NCI-H1694 treated with DMSO at 0.1 percent for 48 hours (cell line): ENCODE measurements around the gene ZNF398.
"Not testable (repeated sequence)": the region's sequence is repeated elsewhere in the genome, so short reads cannot be mapped to it uniquely, and the experiment has no call there.

ENCODE experiments used
- DNase-seq: peaks from one replicate; lab custom pipeline; 2025; lab: John Stamatoyannopoulos, UW

Gene ZNF398

GRCh38 chr7:149197675-149198074 lies 50.4 kb downstream of the ZNF398 start:
- DNase-seq: no peak

GRCh38 chr7:149198161-149198816 lies 51.0 kb downstream of the ZNF398 start:
- DNase-seq: no peak

DNA sequence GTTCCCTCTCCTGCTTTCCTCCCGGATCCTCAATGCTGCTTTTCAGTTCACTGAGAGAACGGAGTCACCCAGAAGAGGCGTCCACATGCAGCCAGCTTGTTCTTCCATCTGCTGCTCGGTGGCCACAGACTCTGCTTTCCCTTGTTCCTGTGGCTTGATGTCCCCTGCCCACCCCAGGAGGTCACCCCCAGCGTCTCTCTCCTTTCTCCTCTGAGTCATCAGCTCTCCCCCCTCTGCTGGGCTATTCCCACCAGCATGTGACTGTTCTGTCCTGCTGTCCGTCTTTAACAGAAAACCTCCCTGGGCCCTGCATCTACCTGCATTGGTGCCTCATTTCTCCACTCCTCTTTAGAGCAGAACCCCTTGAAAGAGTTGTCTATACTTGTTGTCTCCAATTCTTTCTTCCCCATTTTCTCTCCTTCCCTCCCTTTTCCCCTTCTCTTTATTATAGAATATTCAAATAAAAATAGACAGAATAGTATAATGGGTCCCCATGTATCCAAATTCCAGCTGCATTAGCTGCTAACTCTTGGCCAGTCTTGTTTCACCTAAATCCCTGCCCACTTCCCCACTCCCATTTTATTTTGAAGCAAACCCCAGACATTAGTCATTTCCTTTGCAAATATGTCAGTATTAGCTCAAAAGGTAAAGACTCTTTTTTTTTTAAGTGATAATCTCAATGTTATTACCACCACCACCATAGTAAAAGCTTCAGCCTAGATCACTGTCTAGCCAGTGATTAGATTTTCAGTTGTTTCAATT lies 52.2 kb downstream of the ZNF398 start:
- DNase-seq: no peak

GRCh38 chr7:149202831-149203231 lies 55.6 kb downstream of the ZNF398 start:
- DNase-seq: no peak

GRCh38 chr7:149205690-149206381 lies 58.6 kb downstream of the ZNF398 start:
- DNase-seq: no peak

DNA sequence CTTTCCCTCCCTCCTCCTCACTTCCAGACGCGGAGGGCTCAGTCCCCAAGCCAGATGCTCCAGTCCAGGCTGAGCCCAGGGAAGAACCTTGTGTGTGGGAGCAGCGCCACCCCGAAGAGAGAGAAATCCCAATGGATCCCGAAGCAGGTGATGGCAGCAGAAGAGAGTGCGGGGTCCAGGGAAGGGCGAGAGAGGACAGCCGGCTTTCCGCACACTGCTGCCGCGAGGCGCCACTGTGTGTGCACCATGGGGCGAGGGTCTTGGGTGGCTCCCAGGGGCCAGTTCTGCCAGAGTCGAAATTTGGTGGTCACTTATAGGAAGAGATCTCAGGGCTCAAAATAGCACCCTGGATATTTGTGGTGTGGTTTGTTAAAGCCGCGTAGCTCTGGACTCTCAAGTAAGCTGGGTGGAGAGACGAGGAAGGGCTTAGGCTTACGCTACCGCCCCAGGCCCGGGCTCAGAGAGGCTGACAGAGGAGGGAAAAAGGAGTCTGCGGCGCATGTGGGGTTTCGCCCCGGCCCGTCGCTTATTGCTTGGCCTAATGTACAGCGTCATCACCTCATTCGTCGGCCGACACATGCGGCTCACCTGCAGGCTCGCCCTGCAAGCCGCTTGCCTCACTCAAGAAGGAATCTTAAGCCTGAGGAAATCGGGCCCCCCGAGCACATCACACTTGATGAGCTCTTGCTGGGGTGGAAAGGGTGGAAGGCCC lies 60.2 kb downstream of the ZNF398 start:
- no peak for DNase-seq

- peak; percentile 20 for DNase-seq
Measured at GRCh38 chr7:149209518-149210269, 62.4 kb downstream of the ZNF398 start.

DNA sequence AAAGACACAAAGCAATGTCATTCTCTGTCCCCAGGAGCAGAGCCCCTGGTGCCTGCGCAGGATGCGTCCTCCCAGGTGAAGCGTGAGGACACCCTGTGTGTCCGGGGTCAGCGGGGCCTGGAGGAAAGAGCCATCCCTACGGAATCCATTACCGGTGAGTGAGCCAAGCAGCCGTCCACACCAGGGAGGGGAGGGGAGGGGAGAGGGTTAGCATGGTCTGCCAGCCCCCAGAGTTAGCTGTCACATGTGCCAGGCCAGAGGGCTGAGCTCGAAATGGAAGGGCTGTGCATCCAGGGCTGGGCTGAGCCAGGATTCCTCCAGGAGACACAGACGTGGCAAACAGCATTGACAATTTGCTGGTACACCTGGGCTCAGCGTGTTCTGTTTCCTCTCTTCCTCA lies 63.3 kb downstream of the ZNF398 start:
- no peak for DNase-seq

DNA sequence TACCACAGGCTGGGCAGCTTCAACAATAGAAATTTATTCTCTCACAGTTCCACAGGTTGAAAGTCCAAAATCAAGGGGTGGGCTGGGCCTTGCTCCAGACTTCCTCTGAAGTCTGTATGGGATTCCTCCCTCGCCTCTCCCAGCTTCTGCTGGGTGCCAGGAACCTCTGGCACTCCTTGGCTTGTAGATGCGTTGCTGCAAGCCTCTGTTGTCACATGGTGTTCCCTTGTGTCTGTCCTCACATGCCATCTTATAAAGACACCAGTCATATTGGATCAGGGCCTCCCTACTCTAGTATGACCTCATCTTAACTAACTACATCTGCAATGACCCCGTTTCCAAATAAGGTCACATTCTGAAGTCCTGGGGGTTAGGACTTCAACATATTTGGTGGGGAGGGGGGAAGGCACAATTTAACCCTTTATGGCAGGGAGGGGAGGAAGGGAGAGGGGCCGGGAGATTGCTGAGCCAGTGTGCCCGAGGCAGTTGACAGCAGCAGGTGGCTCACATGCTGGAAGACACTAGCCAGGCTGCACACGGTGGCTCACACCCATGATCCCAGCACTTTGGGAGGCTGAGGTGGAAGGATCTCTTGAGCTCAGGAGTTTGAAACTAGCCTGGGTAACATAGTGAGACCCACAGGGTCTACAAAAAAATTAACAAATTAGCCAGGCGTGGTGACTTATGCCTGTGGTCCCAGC lies 66.9 kb downstream of the ZNF398 start:
- DNase-seq: no peak

GRCh38 chr7:149216402-149216801 lies 69.1 kb downstream of the ZNF398 start:
- DNase-seq: no peak

- no peak for DNase-seq
Measured at GRCh38 chr7:149217570-149217969, 70.3 kb downstream of the ZNF398 start.

GRCh38 chr7:149218469-149219420 lies 71.5 kb downstream of the ZNF398 start:
- DNase-seq: no peak

GRCh38 chr7:149220534-149220933 lies 73.3 kb downstream of the ZNF398 start:
- DNase-seq: no peak

GRCh38 chr7:149223176-149223575 lies 75.9 kb downstream of the ZNF398 start:
- no peak for DNase-seq

DNA sequence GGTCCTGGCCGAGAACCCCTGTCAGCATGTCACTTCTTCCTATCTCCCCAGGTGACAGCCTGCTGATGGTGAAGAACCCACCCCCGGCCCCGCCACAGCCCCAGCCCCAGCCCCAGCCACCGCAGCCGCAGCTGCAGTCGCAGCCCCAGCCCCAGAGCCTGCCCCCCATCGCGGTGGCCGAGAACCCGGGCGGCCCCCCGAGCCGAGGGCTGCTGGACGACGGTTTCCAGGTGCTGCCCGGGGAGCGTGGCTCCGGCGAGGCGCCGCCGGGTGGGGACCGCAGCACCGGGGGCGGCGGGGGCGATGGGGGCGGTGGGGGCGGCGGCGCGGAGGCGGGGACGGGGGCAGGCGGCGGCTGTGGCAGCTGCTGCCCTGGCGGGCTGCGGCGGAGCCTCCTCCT lies 76.5 kb downstream of the ZNF398 start:
- no peak for DNase-seq

DNA sequence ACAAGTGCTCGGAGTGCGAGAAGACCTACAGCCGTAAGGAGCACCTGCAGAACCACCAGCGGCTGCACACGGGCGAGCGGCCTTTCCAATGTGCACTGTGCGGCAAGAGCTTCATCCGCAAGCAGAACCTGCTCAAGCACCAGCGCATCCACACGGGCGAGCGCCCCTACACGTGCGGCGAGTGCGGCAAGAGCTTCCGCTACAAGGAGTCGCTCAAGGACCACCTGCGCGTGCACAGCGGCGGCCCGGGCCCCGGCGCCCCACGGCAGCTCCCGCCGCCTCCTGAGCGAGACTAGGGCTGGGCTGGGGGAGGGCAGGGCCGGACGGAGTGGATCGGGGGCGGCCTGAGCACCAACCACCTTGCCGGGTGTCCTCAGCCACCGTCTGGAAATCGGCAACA lies 77.1 kb downstream of the ZNF398 start:
- no peak for DNase-seq

GRCh38 chr7:149225106-149225505 lies 77.9 kb downstream of the ZNF398 start:
- DNase-seq: no peak

GRCh38 chr7:149225656-149226055 lies 78.4 kb downstream of the ZNF398 start:
- no peak for DNase-seq

- not testable (repeated sequence) for DNase-seq
Measured at GRCh38 chr7:149226366-149226765, 79.1 kb downstream of the ZNF398 start.
